Umbilical cord (tissue), 2 donors: ENCODE results near the gene LTBP4. TPM values are rescaled to one million over a fixed set of nuclear protein-coding genes. Genes with fewer than 3 reads are reported as not detected.
"Not testable (repeated sequence)": the region's sequence is repeated elsewhere in the genome, so short reads cannot be mapped to it uniquely, and the experiment has no call there.

Experiments
- DNase-seq: peaks from one replicate; pipeline ENCODE4 v3.0.0-alpha.2; 2015; ENCODE audit warnings: low spot score
- total RNA-seq: library from RNA; depleted of rRNA; stranded (reverse); fragments of >200 nt; gene quantifications from one replicate; pipeline ENCODE4 v1.2.3, GENCODE V29; 2014; ENCODE audit warnings: low replicate concordance; ENCODE audit not compliant: insufficient read depth

LTBP4 gene
- total RNA-seq = 92.7 TPM

- DNase-seq = no peak
Observed at GRCh38 chr19:40601134-40601974, at the start of gene LTBP4. Gene LTBP4 (plus strand): TSS chr19:40601369. CDS start chr19:40601388, 19 bp downstream.

DNA sequence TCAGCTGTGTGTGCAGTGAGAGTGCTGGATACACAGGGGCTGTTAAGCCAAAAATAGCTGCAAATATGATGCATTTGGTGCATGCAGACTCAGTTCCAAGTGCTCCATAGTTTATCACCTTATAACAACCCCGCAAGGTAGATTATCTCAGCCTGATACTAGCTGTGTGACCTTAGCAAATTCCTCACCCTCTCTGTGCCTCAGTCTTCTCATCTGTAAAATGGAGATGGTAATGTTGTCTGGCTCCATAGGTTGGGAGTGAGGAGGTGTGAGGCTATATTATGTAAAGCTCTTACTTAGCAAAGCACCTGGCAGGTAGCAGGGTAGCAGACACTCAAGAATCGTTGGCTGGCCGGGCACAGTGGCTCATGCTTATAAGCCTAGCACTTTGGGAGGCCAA is 48.3 kb upstream of the LTBP4 start:
- DNase-seq = no peak

DNA sequence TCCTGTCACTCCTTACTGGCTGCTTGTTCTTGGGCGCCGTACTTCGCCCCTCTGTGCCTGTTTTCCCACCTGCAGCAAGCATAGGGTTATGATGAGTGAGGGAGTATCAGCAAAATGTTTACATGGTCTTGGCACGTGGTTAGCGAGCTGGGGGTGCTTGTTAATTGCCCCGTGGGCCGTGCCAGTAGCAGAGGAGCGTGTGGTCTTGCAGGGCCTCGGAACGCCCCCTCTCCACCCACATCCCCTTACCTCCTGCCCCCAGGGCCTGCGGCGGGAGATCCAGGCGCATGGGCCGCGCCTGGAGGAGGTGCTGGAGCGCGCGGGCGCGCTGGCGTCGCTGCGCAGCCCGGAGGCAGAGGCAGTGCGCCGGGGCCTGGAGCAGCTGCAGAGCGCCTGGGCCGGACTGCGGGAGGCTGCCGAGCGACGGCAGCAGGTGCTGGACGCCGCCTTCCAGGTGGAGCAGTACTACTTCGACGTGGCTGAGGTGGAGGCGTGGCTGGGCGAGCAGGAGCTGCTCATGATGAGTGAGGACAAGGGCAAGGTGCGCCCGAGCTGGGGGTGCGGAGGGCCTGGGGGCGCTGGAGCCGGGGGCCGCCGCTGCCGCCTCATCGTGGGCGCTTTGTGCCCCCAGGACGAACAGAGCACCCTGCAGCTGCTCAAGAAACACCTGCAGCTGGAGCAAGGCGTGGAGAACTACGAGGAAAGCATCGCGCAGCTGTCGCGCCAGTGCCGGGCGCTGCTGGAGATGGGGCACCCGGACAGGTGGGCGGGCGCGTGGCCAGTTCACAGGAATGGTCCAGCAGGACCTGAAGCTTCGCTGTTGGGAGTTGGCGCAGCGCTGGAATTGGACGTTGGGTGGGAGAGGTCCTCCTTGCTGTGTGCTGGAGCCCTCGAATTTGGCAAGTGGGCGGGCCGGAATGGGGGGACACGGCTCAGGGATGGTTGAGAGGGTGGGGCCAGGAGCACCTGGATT is 47.0 kb upstream of the LTBP4 start:
- no peak for DNase-seq

DNA sequence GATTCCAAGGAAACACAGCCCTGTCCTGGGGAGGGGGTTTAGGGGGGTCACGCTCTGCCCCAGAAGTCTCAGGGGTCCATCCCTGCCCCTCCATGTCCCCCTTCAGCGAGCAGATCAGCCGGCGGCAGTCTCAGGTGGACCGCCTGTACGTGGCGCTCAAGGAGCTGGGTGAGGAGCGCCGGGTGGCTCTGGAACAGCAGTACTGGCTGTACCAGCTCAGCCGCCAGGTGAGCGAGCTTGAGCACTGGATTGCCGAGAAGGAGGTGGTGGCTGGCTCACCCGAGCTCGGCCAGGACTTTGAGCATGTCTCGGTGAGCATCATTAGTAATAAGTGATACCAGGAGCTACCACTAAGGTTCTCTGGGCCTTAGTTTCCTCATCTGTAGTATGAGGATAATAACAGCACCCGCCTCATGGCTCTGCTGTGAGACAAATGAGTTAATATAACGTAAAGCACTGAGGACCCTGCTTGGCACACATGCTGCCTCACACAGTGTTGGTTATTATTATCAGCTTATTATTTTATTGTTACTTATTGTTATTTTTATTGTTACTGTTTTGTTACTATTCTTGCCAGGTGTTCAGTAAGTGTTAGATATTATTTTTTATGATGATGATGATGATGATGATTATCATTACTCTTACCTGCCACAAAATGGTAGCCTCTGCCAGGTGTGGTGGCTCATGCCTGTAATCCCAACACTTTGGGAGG is 45.0 kb upstream of the LTBP4 start:
- no peak for DNase-seq

DNA sequence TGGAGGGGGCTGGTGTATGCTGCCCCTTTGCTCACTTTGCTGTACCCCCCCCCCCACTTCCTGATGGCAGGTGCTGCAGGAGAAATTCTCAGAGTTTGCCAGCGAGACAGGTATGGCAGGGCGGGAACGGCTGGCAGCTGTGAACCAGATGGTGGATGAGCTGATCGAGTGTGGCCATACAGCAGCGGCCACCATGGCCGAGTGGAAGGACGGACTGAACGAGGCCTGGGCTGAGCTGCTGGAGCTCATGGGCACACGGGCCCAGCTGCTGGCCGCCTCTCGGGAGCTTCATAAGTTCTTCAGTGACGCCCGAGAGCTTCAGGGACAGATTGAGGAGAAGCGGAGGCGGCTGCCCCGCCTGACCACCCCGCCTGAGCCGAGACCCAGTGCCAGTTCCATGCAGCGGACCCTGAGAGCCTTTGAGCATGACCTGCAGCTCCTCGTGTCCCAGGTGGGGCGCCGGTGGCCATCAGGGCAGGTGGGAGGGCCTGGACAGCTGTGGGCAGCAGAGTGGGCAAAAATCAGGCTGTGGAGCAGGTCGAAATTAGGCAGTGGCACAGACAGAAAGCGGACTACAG is 44.1 kb upstream of the LTBP4 start:
- DNase-seq = no peak

DNA sequence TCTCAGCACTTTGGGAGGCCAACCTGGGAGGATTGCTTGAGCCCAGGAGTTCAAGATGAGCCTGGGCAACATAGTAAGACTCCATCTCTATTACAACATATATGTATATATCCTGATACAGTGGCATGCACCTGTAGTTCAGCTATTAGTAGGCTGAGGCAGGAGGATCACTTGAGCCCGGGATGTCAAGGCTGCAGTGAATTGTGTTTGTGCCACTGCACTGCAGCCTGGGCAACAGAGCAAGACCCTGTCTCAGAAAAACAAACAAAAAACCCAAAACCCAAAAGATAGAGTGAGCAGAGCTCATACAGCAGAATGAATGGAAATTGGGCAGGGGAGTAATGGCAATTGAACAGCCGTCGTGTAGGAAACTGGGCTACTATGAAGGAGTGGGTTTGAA is 41.8 kb upstream of the LTBP4 start:
- DNase-seq = no peak

DNA sequence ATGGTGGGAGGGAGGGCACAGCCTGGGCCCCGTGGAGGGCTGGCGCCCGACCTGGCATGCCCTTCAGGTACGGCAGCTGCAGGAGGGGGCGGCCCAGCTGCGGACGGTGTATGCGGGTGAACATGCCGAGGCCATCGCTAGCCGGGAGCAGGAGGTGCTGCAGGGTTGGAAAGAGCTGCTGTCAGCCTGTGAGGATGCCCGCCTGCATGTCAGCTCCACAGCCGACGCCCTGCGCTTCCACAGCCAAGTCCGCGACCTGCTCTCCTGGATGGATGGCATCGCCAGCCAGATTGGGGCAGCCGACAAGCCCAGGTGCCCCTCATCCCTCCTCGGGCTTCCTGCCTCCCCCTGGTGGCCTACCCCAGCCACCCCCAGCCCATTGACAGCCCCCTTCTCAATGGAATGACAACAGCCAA is 41.1 kb upstream of the LTBP4 start:
- no peak for DNase-seq

DNA sequence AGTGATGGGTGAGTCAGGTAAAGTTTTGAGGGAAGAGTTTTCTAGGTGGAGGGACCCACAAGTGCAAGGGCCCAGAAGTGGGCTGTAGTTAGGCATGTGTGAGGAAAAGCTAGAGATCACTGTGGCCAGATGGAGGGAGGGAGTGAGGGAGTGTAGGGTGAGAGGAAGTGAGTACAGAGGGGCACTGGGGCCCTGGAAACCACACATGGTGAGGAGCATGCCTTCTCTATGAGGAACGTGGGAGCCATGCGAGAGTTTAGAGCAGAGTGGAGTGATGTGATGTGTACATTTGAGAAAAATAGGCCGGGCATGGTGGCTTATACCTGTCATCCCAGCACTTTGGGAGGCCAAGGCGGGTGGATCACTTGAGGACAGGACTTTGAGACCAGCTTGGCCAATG is 39.2 kb upstream of the LTBP4 start:
- no peak for DNase-seq

DNA sequence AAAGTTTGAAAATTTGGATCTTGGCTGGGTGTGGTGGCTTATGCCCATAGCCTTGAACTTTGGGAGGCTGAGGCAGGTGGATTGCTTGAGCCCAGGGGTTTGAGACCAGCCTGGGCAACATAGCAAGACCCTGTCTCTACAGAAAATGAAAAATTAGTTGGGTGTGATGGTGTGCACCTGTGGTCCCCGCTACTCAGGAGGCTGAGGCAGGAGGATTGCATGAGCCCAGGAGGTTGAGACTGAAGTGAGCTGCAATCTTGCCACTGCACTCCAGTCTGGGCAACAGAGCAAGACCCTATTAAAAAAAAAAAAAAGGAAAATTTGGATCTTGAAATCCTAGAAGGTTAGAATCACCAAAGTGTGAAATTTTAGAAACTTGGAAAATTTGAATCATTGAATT is 36.6 kb upstream of the LTBP4 start:
- not testable (repeated sequence) for DNase-seq

GRCh38 chr19:40565355-40565754 is 35.8 kb upstream of the LTBP4 start:
- no peak for DNase-seq

- DNase-seq = no peak
Observed at GRCh38 chr19:40565910-40566495, 35.2 kb upstream of the LTBP4 start.

DNA sequence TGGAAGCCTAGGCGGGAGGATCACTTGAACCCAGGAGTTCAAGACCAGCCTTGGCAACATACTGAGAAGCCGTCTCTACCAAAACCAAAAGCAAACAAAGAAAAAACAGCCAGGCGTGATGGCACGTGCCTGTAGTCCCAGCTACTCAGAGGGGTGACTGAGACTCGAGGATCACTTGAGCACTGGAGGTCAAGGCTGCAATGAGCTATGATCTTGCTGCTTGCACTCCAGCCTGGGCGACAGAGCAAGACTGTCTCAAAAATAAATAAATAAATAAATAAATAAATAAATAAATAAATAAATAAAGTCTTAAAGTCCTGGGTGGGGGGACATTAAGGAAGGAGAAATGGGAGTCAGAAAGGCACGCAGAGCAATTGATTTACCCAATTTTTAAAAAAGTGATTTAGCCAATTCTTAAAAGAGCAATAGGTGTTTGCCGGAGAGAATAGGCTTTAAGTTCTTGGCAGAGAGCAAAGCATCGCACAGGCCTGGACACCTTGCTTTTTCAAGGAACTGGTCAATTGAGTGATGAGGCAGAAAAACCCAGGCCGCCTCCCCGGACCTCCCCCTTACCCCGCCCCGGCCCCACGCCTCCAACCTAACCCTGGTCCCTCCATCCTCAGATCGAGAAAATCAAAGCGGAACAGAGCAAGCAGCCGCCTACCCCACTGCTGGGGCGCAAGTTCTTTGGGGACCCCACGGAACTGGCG is 34.0 kb upstream of the LTBP4 start:
- DNase-seq = no peak

DNA sequence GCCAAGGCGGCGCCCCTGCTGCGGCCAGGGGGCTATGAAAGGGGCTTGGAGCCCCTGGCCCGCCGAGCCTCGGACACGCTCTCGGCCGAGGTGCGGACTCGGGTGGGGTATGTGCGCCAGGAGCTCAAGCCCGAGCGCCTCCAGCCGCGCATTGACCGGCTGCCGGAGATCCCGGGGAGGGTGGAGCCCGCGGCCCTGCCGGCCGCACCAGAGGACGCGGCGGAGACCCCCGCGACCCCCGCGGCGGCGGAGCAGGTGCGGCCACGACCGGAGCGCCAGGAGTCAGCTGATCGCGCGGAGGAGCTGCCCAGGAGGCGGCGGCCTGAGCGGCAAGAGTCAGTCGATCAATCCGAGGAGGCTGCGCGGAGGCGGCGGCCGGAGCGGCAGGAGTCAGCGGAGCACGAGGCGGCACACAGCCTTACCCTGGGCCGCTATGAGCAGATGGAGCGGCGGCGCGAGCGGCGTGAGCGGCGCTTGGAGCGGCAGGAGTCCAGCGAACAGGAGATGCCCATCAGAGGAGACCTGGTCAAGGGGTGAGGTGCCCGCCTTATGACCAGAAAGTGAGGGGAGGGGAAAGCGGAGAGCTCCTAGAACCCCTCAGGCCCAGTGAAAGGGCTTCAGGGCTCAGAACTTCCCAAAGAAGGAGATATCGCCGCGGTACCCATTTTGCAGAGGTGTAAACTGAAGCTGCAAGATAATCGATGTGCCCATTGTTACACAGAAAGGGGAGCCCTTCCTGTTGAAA is 33.2 kb upstream of the LTBP4 start:
- DNase-seq = no peak

DNA sequence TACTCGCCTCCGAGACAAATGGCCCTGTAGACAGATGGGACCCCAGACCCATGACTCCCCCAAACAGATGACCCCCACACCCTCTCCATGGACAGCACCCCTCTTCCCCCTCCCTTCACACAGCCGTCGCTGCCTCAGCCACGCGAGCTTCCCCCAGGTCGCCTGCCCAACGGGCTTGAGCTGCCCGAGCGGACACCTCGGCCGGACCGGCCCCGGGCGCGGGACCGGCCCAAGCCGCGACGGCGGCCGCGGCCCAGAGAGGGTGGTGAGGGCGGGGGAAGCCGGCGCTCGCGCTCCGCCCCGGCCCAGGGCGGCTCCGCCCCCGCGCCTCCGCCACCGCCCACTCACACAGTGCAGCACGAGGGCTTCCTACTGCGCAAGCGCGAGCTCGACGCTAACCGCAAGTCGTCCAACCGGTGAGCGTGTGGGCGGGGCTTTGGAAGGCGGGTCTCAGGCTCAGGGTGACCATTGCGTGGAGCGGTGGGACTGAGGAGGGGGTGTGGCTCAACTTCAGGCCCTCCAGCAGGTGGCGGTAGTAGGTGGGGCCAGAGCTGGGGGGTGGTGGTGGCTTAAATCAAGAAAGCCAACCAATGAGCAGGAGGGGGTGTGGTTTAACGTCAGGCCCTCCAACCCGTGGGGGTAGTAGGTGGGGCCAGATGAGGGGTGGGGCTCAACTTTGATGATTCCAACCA is 30.7 kb upstream of the LTBP4 start:
- peak; percentile 98 for DNase-seq

DNA sequence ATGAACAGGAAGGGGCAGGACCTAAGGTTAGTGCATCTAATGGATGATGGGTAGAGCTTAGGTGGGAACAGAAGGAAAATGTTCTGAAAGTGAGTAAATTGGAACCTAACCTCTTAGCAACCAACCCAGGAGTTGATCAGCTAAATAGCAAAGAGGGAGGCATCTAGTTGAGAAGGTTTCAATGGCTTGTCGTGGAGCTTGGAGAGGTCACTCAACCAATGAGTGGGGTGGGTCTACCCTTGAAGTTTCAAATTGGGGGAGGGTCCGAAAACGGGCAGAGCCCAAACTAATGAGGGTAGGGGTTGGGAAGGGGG is 30.2 kb upstream of the LTBP4 start:
- no peak for DNase-seq

DNA sequence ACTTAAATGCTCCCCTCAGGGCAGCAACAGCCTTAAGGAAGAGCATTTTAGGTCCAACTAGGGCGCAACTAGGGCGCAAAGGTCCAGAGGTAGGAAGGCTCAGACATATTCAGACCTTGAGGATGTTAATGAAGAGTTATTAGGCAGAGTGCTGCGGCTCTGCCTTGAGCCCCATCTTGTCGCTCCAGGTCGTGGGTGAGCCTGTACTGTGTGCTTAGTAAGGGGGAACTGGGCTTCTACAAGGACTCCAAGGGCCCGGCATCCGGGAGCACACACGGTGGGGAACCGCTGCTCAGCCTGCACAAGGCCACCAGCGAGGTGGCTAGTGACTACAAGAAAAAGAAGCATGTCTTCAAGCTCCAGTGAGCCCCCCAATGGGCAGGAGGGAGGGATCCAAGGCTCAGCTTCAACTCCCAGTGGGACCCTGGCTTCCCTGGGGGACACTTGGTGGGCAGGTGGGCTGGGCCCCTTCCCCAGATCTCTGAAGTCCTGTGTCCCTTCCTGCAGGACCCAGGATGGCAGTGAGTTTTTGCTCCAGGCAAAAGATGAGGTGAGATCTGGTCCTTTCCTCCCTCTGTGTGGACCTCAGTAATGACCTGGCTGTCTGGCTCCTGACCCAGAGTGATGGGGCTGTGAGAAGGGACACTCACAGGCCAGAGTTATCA is 29.2 kb upstream of the LTBP4 start:
- DNase-seq = no peak

- DNase-seq = no peak
Observed at GRCh38 chr19:40575326-40575725, 25.8 kb upstream of the LTBP4 start.

GRCh38 chr19:40576151-40576584 is 25.0 kb upstream of the LTBP4 start:
- peak; percentile 36 for DNase-seq
